Measurements from ENCODE around the gene INAFM2.

INAFM2 gene

GRCh38 chr15:40285554-40286011 lies 37.9 kb upstream of the INAFM2 start:
- Histone ChIP-seq H3K4me3 (ENCODE audit: low read depth, low read length) (no peak overlapping the region), H3K27ac (no peak overlapping the region), H3K27me3 (replicated peaks) (peaks cover 34% of the 10 kb centered on the region), H3K36me3 (replicated peaks) (no peaks in the 10 kb centered on the region)
- TF ChIP-seq CTCF (IDR thresholded peaks at IDR 0.05; ENCODE audit: low read depth, low read length, missing control alignments) = no peak
- no peak for DNase-seq
- in situ Hi-C loops (cut with HindIII; ENCODE audit: low pct_ligation_motif_present, low sequenced_read_pairs) = no loop called here

GRCh38 chr15:40286061-40286532 lies 37.4 kb upstream of the INAFM2 start:
- in situ Hi-C loops (cut with HindIII; ENCODE audit: low pct_ligation_motif_present, low sequenced_read_pairs) = no loop called here
- Histone ChIP-seq H3K27me3 (replicated peaks) (peaks cover 29% of the 10 kb centered on the region), H3K27ac (no peak overlapping the region), H3K36me3 (replicated peaks) (no peaks in the 10 kb centered on the region), H3K4me3 (ENCODE audit: low read depth, low read length) (no peak overlapping the region)
- TF ChIP-seq CTCF (IDR thresholded peaks at IDR 0.05; ENCODE audit: low read depth, low read length, missing control alignments) = no peak
- DNase-seq = no peak

GRCh38 chr15:40286794-40287193 lies 36.7 kb upstream of the INAFM2 start:
- DNase-seq = no peak
- in situ Hi-C loops (cut with HindIII; ENCODE audit: low pct_ligation_motif_present, low sequenced_read_pairs) = no loop called here
- Histone ChIP-seq H3K27ac (no peak overlapping the region), H3K27me3 (replicated peaks) (peaks cover 26% of the 10 kb centered on the region), H3K36me3 (replicated peaks) (no peaks in the 10 kb centered on the region), H3K4me3 (ENCODE audit: low read depth, low read length) (no peak overlapping the region)
- no peak for TF ChIP-seq CTCF (IDR thresholded peaks at IDR 0.05; ENCODE audit: low read depth, low read length, missing control alignments)

- TF ChIP-seq CTCF (IDR thresholded peaks at IDR 0.05; ENCODE audit: low read depth, low read length, missing control alignments) = no peak
- no peak for DNase-seq
- Histone ChIP-seq H3K27ac (no peak overlapping the region), H3K4me3 (ENCODE audit: low read depth, low read length) (no peak overlapping the region), H3K27me3 (replicated peaks) (peaks cover 19% of the 10 kb centered on the region), H3K36me3 (replicated peaks) (no peaks in the 10 kb centered on the region)
- in situ Hi-C loops (cut with HindIII; ENCODE audit: low pct_ligation_motif_present, low sequenced_read_pairs) = no loop called here
Measured at GRCh38 chr15:40287505-40287904, 36.0 kb upstream of the INAFM2 start.

- Histone ChIP-seq H3K4me3 (ENCODE audit: low read depth, low read length) (no peak overlapping the region), H3K36me3 (replicated peaks) (no peaks in the 10 kb centered on the region), H3K27me3 (replicated peaks) (peaks cover 16% of the 10 kb centered on the region), H3K27ac (no peak overlapping the region)
- DNase-seq = no peak
- no peak for TF ChIP-seq CTCF (IDR thresholded peaks at IDR 0.05; ENCODE audit: low read depth, low read length, missing control alignments)
- in situ Hi-C loops (cut with HindIII; ENCODE audit: low pct_ligation_motif_present, low sequenced_read_pairs) = no loop called here
Measured at GRCh38 chr15:40287968-40288367, 35.5 kb upstream of the INAFM2 start.

GRCh38 chr15:40289140-40289775 lies 34.2 kb upstream of the INAFM2 start:
- peaks cover 8% of the 10 kb centered on the region for H3K27me3 ChIP-seq (replicated peaks)
- no peak for DNase-seq
- no peak for TF ChIP-seq CTCF (IDR thresholded peaks at IDR 0.05; ENCODE audit: low read depth, low read length, missing control alignments)
- no peaks in the 10 kb centered on the region for H3K36me3 ChIP-seq (replicated peaks)
- H3K27ac ChIP-seq = no peak overlapping the region
- no peak overlapping the region for H3K4me3 ChIP-seq (ENCODE audit: low read depth, low read length)
- in situ Hi-C loops (cut with HindIII; ENCODE audit: low pct_ligation_motif_present, low sequenced_read_pairs) = no loop called here
